Activated CD4-positive, CD25-positive, alpha-beta regulatory T cell treated with anti-CD3 and anti-CD28 coated beads, Interleukin-2, amount 50 U/mL, for 16 hours (primary cell): Measurements from ENCODE around the gene CISH.

ENCODE experiments used
- DNase-seq: peaks from one replicate; pipeline ENCODE4 v3.0.0-alpha.2; 2020; ENCODE audit warnings: low read depth, low spot score

Gene CISH

DNA sequence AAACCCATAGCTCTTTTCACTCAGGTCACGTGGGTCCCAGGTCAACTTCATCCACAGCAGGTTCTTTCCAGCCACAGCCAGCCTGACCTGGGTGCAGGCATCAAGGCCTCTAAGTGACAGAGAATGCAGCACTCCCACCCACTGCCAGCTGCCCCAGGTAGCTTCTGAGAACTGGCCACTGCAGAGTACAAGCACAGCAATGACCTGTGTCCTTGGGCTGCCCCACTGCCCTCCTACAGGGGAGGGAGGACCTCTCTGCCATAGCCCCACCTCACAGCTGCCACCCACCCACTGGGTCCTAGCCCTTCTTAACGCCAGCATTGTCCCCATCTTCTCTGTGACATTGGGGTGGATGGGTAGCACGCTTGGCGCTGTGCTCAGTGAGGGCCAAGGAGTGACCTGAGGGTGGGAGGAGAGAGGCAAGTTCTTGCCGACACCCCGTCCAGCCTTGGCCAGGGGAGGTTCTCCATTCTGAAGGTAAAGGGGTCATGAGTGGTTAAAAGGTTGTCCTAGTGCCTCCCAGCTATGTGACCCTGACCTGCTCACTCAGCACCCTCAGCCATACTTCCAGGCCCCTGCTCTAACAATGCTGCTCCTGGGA lies 12.4 kb downstream of the CISH start:
- DNase-seq: no peak

DNA sequence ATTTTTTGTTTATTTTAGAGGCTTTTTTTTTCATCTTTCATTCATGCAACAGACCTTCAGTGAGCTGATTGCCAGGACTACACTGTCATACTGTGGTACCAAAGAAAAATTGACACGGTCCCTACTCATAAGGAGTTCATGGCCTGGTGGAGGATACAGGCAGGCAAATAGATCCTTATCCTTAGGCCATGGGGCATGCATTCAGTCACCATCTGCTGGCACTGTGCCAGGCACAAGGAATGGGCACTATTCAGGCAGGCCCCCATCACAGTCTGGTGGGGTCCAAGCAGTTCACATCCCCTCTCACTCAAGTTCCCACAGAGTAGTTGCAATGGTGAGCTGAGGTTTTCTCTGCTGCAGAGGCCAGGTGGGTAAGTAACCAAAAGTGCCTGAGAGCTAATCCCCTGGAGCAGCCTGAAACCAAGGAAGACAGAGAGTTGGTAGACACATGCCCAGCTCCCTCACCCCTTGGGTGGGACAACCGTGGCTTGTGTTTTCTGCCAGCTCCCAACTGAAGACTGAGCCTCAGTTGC lies 17.3 kb downstream of the CISH start:
- no peak for DNase-seq

- DNase-seq: no peak
Observed at GRCh38 chr3:50592568-50592967, 19.0 kb downstream of the CISH start.

- no peak for DNase-seq
Observed at GRCh38 chr3:50591196-50591741, 20.3 kb downstream of the CISH start.

DNA sequence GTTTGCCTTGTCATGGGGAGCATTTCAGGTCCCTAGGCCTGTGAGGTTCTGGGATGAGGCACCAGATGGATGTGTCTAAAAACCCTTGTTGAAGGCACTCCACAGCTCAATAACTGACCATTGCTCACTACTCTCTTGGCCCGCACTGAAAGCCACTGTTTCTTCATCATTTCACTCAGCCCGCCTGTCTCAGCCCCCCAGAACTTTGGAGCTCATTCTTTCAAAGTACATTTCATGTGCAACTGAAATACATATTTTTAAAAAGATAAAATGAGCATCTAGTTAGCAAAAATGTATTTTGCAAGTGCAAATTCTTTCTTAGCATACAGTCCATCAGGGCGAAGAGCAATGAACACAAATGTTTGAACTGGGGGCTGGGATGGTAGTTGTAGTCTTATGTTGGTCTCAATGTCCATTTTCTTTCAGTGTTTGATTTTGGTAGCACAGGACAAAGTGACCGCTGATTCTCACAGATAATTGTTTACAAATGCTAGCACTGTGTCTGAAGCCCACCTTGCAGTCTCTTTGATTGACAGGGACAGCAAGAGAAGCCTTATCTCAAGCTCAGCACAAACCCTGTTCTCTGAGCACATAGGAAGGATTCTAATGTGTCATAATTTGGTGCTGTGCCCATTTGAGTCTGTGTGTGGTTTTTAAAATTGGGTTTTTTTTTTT lies 22.7 kb downstream of the CISH start:
- DNase-seq: no peak

GRCh38 chr3:50587806-50588758 lies 23.5 kb downstream of the CISH start:
- DNase-seq: peak; percentile 56

DNA sequence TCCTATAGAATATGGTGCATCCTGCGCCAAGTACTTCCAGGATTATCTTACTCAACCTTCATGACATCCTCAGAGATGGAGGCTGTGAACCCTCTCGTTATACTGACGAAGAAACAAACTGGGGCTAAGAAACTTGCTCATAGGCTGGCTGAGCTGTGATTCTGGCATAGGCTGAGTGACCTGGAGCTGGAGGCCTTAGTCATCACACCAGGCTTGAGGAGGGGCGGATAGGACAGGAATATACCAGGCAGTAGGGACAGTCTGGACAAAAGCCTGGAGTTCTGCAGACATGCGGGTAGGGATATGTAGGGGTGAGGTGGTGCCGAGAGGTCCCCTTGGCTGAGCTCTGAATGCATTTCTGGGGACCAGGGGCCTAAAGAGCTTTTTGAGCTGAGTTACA lies 24.2 kb downstream of the CISH start:
- no peak for DNase-seq

DNA sequence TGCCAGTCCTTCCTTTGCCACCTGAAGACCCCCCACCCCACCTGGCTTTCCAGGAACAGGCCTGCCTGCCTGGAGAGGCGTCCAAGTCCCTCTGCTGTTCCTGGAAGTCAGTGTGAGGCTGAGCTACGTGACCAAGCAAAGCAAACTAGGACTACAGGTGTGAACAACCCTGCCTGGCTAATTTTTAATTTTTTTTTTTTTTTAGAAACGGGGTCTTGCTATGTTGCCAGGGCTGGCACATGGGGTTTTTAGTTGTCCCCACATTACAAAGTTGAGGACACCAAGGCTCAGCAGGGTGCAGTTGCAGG lies 24.9 kb downstream of the CISH start:
- no peak for DNase-seq

DNA sequence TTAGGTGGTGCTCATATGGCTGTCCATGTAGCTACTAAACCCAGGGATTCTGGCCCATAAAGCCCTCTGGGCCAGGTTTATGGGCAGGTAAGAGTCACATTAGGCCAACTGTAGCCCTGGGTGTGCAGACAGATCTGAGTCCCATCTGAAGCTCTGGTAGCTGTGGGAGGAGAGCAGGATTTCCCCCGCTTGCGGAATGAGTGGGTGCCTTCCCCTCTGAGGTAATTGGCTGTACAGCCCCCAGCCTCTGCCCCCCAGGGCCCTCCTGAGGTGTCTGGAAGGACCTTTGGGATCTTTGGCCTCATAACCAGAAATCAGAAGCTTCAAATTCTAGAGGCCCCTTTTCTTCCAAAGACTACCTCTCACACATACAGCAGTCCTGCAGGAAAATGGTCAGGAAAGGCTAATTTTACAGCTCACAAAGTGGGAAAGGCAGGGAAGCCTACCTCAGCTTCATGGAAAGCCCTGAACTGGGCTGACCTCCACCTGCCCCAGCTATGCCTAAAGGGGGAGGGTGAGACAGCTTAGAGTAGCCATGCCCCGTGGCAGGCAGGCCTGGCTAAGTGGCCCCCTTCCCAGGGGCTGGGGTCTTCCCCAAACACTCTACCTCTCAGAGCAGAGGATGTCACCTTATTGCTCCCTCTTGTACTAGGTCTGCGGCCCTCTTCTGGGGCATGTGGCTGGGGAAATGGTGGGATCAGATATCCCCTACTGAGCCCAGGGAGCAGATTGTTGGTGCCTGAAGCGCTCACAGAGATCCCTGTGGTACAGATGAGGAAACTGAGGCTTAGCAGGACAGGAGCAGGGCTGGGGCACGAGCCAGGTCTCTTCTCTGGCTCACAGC lies 25.4 kb downstream of the CISH start:
- no peak for DNase-seq

GRCh38 chr3:50584391-50584790 lies 27.2 kb downstream of the CISH start:
- no peak for DNase-seq

DNA sequence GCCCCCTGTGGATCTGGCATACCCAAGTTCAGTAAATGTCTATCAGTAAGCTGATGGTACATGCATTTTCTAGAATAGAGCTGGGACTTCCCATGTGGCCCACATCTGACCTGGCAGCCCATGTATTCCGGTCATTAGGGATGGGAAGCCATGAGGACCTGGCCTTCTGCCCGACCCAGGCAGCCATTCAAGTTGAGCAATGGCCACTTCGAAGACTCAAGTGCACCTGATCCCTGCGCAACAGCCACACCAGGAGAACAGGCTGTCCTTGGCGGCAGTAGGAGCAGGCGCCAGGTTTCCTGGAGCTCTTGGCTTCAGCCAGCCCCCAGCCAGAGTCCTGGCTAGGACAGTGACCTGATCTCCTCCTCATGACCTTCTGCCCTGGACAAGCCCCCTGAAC lies 27.7 kb downstream of the CISH start:
- DNase-seq: no peak

GRCh38 chr3:50582083-50582482 lies 29.5 kb downstream of the CISH start:
- no peak for DNase-seq

- no peak for DNase-seq
Observed at GRCh38 chr3:50581459-50581842, 30.1 kb downstream of the CISH start.

DNA sequence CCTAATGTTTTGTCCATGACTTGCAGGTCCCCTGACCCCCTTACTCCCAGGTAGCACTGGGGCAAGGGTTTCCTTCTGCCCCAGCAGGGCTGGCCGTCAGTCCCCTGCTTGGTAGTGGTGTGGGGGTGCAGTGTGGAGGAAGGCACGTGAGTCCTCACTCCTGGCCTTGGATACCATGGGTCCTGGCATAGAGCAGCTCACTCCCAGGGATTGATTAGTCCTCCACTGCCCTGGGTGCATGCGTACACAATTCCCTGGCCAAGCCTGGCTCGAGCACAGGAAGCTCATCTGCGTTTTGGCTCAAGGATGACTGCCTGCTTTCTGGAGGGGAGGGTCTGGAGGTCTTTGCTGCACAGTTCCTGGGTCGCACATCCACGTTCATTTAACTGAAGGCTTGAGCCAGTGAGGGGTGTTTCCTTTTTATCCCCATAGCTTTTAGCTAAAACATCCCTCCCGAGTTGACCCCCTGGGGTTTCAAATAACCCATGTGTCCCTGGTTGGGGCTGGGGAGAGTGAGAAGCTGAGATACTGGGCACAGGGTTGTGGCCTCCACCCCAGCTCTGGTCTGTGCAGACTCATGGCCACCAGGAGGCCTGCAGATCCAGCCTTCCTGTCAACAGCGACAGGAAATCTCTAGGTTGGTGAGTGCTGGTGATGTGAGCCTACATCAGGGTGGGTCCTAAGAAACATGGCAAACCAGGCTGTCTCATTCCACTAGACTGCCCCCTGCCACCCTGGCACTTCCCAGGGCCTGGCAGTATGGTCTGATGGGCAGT lies 30.7 kb downstream of the CISH start:
- DNase-seq: no peak

GRCh38 chr3:50577348-50577747 lies 34.2 kb downstream of the CISH start:
- DNase-seq: no peak

- no peak for DNase-seq
Observed at GRCh38 chr3:50575372-50575771, 36.2 kb downstream of the CISH start.

DNA sequence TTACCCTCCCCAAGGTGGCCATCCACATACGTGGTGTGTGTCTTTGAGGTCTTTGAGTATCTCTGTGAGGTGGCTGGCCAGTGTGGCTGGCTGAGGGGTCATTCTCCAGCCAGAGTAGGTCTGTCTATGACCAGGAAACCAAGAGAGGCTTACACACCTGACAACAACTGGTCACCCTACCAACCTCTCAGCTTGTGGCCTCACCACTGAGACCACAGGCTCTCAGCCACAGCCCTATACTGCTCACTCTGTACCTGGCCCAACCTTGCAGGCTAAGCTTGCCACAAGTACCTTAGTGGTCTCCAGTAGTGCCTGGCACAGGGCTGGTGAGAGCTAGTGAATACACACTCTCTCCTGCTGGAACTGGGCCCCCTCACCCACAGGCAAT lies 37.1 kb downstream of the CISH start:
- DNase-seq: no peak

GRCh38 chr3:50573566-50574443 lies 37.8 kb downstream of the CISH start:
- DNase-seq: peak; percentile 55

- DNase-seq: no peak
Observed at GRCh38 chr3:50572801-50573371, 38.7 kb downstream of the CISH start.
